Epithelial cell of esophagus (primary cell): ENCODE measurements around the gene ADARB2.

Source experiments
- DNase-seq: peaks from one replicate; pipeline ENCODE4 v3.0.0; 2010; ENCODE audit warnings: low read depth
- H3K4me3 ChIP-seq: 2 replicates; pipeline ENCODE4 v1.5.1; 2011; ENCODE audit warnings: mild to moderate bottlenecking, low read length, control low read depth
- TF ChIP-seq, protein P1 (sequence below): IDR thresholded peaks from 2 replicates; pipeline ENCODE4 v1.5.1; 2011; ENCODE audit warnings: low read depth, mild to moderate bottlenecking, low read length, control low read depth, inconsistent platforms; ENCODE audit not compliant: insufficient read depth; ENCODE audit errors: missing control alignments

Gene ADARB2

DNA sequence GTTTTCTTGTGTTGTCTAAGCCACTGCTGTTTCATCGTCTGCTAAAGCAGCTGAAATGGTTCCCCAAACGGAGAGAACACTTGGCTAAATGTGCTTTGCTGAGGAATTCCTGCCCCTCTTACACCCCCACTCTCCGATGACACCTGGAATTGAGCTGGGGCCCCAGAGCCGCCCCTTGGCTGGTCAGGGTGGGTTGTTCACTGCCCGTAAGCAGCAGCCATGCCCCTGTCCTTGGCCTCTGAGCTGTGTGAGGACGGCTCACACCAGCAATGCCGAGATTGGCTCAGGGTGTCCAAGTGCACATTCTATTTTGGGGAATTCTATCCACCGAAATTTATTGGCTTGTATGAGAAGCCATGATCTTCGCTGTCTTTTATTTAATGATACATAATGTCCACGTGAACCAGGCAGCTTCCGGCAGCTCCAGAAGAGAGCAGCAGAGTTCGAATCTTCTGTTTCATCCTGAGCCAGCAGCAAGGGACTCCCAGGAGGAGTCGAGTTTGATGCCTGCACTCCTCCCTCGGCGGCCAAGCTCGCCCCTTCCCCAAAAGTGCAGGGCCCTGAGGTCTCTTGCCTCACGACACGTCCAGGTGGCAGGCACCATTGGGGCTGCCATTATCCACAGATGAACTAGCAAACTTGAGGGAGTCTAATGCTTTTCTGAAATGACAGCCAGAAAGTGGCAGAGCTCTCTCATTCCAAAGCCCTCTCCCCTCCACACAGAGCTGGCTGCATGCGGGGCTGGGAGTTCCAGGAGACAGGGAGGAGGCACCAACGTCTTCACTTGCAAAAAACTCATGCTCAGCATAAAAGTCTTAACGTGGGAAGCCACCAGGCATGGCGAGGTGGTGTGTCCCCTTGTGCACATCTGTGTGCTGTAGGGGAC is 567.1 kb downstream of the ADARB2 start:
- TF ChIP-seq, protein P1, sequence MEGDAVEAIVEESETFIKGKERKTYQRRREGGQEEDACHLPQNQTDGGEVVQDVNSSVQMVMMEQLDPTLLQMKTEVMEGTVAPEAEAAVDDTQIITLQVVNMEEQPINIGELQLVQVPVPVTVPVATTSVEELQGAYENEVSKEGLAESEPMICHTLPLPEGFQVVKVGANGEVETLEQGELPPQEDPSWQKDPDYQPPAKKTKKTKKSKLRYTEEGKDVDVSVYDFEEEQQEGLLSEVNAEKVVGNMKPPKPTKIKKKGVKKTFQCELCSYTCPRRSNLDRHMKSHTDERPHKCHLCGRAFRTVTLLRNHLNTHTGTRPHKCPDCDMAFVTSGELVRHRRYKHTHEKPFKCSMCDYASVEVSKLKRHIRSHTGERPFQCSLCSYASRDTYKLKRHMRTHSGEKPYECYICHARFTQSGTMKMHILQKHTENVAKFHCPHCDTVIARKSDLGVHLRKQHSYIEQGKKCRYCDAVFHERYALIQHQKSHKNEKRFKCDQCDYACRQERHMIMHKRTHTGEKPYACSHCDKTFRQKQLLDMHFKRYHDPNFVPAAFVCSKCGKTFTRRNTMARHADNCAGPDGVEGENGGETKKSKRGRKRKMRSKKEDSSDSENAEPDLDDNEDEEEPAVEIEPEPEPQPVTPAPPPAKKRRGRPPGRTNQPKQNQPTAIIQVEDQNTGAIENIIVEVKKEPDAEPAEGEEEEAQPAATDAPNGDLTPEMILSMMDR: no peak
- H3K4me3 ChIP-seq: no peak overlapping the region
- DNase-seq: no peak

GRCh38 chr10:1169186-1169885 is 568.0 kb downstream of the ADARB2 start:
- DNase-seq: no peak
- no peak overlapping the region for H3K4me3 ChIP-seq
- TF ChIP-seq, protein P1: no peak

DNA sequence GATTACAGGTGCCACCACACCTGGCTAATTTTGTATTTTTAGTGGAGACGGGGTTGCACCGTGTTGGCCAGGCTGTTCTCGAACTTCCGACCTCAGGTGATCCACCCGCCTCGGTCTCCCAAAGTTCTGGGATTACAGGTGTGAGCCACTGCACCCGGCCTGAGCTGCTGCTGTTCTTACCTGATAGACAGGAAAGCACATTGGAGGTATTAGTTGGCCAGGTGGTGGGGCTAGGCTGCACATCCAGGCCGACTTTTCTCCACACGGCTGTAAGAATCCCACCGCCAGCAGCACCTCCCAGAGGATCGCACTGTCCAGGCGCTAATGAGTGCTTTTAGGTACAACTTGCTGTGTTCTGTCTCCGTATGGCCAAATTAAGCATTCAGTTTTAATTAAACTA is 568.6 kb downstream of the ADARB2 start:
- no peak for DNase-seq
- TF ChIP-seq, protein P1: no peak
- H3K4me3 ChIP-seq: no peak overlapping the region

- TF ChIP-seq, protein P1: no peak
- no peak for DNase-seq
- H3K4me3 ChIP-seq: no peak overlapping the region
Observed at GRCh38 chr10:1166828-1167275, 570.5 kb downstream of the ADARB2 start.

DNA sequence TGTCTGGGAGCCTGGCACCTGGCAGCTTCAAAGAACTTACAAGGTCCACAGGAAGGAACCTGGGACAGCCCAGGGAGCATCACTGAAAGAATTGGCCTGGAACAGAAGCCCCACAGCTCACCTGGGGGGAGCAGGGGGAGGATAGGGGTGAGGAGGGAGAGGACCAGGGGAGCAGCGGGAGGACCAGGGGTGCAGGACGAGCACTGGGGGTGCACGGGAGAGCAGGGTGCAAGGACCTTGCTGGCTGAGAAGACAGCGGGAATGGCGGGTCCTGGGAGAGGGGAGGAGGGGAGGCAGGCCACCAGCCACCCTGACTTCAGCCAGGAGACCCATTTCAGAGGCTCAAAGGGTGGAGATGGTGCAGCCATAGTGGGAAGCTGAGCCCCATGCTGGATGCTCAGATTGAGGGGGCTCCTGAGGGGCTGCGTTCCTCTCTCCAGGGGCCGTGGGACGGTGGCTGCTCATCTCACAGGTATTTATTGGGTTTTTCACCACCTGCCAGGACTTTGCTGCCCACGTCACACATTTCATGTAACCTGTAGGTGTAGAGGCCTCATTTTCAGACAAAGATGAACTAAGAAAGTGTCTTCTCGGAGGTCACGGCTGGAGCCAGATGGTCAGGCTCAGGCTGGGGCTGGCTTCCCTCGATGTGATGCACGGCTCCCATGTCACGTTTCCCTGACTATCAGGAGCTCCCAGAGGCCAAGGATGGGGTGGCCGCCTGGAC is 571.1 kb downstream of the ADARB2 start:
- no peak for DNase-seq
- H3K4me3 ChIP-seq: no peak overlapping the region
- TF ChIP-seq, protein P1: no peak

GRCh38 chr10:1163831-1164230 is 573.5 kb downstream of the ADARB2 start:
- DNase-seq: no peak
- no peak overlapping the region for H3K4me3 ChIP-seq
- TF ChIP-seq, protein P1: no peak
